NCI-H446 treated with DMSO at 0.1 percent for 48 hours (cell line): Measurements from ENCODE around the gene PSTPIP2.
"Not testable (repeated sequence)": the region's sequence is repeated elsewhere in the genome, so short reads cannot be mapped to it uniquely, and the experiment has no call there.

Experiments used
- DNase-seq: peaks from one replicate; lab custom pipeline; 2025; lab: John Stamatoyannopoulos, UW

Gene PSTPIP2, protein sequence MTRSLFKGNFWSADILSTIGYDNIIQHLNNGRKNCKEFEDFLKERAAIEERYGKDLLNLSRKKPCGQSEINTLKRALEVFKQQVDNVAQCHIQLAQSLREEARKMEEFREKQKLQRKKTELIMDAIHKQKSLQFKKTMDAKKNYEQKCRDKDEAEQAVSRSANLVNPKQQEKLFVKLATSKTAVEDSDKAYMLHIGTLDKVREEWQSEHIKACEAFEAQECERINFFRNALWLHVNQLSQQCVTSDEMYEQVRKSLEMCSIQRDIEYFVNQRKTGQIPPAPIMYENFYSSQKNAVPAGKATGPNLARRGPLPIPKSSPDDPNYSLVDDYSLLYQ

DNA sequence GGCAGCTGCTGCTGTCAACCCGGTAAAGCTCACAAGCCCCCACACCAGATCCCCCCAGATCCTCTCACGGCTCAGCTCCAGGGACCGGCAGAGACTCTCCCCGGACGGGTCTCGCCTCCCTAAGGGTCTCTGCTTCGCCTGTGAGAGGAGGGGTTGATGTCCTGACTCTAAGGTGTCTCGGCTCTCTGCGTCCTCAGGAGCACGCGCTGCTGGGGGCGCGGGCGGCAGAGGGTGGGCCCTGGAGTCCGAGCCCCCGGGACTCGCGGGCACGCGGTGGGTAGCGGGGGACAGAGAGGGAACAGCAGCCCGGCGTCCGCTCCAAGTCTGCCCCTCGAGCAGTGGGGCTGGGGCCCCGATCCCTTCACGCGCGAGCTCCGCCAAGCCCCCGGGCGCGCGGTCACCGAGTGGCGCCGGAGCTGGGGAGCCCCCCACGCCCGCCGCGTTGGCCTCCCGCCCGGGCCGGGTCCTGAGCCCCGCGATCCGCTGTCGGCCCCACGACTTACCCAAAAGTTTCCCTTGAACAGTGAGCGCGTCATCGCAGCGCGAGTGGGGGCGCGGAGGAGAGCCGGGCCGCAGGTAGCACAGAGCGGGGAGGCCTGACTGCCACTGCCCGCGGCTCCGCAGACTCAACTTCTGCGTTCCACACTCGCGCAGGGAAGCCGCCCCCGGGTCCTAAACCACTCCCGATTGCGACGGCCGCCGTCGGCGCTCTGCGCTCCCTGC is at the start of gene PSTPIP2:
Gene PSTPIP2 (minus strand): TSS at position 608 of the 723 bp plus-strand sequence. CDS start 72 bp downstream, at position 536.
- no peak for DNase-seq

DNA sequence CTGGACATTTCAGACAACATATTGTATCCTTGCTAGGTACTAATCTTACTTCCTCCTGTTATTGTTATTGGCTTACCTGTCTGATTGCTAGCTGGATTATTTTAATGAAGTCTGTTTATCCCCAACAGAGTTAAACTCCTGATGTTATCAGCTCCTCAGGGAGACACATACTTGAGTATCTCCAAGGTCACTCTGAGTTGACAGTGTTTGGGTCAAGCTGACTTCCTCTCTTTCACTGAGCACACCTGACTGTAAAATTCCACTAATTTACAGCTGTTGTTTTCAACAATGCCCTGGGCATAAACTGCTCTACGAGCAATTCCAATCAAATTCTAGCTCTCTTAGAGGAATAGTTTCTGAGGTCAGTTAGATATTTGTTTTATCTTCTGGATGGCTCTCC is 41.7 kb upstream of the PSTPIP2 start:
- no peak for DNase-seq

DNA sequence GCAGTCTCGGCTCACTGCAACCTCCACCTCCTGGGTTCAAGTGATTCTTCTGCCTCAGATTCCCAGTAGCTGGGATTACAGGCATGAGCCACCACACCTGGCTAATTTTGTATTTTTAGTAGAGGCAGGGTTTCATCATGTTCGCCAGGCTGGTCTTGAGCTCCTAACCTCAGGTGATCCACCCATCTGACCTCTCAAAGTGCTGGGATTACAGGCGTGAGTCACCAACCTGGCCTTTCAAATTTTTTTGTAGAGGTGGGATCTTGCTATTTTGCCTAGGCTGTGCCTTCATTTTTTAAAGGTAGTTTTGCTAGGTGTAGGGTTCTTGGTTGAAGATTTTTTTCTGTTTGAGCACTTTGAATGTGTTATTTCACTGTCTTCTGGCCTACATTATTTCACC is 38.3 kb upstream of the PSTPIP2 start:
- DNase-seq, result no peak

DNA sequence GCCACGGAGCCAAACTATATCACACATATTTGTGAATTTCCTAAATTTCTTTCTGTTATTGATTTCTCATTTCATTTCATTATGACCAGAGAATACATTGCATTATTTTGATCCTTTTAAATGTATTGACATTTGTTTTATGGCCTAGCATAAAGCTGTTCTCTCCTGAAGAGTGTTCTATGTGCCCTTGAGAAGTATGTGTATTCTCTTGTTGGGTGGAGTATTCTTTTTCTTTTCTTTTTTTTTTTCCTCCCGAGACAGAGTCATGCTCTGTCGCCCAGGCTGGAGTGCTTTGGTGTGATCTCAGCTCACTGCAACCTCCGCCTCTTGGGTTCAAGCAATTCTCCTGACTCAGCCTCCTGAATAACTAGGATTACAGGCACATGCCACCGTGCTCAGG is 37.3 kb upstream of the PSTPIP2 start:
- no peak for DNase-seq

DNA sequence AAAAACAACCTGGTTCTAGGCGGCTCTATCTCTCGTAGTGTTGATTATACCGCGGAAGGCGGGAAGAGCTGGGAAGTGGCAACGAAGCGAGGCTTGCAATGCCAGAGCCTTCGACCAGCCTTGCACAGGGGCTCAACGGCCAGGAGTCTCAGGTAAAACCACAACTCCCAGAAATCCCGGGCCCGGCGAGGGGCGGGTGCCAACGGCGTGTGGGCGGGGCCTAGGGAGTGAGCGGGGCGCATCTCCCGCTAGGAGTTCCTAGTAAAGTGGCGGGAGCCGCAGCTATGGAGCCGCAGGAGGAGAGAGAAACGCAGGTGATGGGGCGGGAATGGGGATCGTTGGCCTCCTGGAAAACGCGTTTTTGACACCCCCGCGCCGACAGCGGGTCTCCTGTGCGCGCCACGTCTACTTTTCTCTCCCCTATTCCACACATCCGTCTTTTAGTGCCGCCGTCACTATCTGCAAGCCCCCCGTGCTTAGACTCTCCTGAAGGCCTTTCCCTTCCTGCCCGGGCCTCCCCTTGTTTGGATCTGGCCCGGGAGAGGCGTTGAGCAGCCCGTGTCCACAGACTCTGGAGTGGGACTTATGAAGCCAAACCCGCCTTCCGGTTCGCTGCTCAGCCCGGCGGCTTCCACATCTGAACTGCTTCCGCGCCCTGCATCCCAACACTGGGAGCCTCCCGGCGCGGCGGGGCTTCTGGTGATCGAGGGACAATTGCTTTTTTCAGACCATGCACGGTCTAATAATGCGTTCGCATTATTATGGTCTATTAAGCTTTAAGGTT is 32.3 kb upstream of the PSTPIP2 start, which contains the start of gene HAUS1:
Gene HAUS1 (plus strand): TSS at position 258 of the 784 bp plus-strand sequence. CDS start 27 bp downstream, at position 285.
- peak; percentile 85 for DNase-seq

DNA sequence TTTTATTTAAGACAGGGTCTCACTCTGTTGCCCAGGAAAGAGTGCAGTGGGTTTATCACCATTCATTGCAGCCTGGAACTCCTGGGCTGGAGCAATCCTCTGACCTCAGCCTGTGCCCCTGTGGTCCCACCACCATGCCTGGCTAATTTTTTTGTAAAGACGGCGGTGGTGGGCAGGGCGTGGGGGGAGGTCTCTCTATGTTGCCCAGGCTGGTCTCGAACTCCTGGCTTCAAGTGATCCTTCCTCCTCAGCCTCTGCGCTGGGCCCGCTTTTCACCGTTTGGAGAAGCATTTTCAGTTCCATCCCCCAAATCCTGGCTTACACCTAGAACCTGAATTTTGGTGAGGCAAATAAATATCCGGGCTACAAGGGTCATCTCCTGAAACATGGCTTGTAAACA is 27.4 kb upstream of the PSTPIP2 start:
- no peak for DNase-seq

DNA sequence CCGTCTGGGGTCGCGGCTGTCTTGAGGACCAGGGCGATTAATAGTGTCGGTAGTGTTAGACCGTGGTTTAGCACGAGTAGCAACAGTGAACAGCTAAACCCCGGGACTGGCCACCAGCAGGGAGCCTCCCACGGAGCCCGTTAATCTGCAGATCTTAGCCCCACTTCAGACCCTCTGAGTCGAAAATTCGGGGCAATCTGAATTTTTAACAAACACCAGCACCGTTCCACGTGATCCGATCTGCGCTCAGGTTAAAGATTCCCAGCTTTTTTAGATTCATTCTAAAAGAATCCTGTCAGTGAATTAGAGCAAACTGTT is 26.5 kb upstream of the PSTPIP2 start:
- DNase-seq, result no peak

DNA sequence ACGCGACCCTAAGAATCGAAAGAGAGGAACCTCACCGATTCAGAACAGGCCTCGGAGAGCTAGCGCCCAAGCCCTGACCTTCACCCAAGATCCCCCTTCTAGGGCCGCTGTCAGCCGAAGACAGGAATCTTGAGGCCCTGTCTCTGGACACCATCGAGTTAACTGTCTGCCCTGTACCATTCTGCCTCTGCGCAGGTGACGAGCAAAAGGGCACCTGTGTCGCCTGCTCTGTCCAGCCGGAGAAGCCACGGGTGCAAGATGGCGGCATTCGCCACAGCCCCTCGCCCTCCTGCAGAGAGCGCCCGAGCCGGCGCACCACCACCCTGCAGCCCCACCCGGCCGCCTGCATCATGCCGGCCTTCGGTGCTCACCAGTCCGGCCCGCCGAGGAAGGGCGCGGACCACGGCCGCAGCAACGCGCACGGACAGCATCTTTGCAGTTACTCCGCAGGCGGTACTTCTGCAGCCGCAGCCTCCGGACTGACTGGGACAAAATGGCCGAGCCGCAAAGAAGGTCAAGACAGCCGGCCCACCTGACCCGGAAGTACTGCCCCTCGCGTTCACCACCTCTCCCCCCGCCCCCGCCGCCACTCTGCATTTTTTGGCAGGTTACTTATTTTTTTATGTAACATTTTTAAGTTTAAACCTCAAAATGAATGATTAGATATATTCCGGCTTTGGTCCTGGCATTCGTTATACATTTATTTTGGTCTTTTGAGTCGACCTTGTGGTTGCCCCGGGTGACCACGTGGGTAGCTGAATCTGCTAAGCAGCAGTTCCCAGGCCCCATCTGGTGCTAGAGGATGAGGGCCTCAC is 25.9 kb upstream of the PSTPIP2 start, which contains the start of gene ATP5F1A:
Gene ATP5F1A (minus strand): TSS at position 496 of the 815 bp plus-strand sequence. CDS start 65 bp downstream, at position 431.
- peak; percentile 76 for DNase-seq

DNA sequence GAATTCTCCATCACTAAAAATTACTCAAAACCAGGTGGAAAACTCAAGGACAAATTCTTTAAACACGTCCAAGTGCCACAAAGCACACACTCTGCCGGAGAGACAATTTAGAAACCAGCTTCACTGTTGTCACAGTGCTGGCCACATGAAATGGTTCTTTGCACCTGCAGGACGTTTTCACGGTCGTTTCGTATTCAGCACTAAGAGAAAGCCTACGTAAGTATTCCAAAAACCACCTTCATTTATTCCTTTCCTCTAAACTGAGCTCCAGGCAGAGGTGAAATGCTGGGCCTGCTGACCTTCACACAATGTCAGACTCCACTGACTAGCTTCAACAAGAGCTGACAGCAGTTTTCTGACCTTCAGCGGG is 25.4 kb upstream of the PSTPIP2 start:
- no peak for DNase-seq

DNA sequence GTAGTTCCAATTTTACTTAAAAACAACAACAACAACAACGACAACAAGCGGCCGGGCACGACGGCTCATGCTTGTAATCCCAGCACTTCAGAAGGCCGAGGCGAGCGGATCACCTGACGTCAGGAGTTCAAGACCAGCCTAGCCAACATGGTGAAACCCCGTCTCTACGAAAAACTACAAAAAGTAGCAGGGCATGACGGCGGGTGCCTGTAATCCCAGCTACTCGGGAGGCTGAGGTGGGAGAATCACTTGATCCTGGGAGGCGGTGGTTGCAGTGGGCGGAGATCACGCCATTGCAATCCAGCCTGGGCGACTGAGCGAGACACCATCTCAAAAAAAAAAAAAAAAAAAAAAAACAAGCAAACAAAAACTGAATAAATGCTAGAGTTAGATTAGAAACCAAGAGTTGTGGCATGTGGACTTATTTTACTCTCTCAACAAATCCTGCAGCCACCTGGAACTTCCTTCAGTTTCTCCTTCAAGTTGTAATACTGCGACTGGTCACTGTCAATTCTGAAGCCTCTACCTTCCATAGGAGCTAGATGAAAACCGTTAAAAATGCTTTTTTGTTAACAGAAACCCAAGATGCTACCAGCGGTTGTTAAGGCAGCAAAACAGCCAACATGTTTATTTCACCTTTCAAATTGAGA is 24.7 kb upstream of the PSTPIP2 start:
- DNase-seq, result no peak

DNA sequence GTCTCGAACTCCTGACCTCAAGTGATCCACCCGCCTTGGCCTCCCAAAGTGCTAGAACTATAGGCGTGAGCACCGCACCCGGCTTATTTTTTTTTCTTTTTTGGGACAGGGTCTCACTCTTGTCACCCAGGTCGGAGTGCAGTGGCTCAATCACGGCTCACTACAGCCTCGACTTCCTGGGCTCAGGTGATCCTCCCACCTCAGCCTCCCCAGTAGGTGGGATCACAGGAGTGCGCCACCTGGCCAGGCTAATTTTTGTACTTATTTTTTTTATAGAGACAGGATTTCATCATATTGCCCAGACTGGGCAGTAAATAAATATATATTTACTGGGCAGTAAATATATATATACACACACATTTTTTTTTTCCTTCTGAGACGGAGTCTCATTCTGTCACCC is 23.5 kb upstream of the PSTPIP2 start:
- no peak for DNase-seq

DNA sequence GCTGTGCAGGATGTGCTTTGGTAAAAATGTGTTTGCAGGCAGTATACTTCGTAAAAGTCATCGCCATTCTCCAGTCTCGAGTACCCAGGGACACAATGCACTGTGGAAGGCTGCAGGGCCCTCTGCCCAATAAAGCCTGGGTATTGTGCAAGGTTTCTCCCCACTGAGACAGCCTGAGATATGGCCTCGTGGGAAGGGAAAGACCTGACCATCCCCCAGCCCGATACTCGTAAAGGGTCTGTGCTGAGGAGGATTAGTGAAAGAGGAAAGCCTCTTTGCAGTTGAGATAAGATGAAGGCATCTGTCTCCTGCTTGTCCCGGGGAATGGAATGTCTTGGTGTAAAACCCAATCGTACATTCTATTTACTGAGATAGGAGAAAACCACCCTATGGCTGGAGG is 16.4 kb upstream of the PSTPIP2 start:
- DNase-seq, result not testable (repeated sequence)

DNA sequence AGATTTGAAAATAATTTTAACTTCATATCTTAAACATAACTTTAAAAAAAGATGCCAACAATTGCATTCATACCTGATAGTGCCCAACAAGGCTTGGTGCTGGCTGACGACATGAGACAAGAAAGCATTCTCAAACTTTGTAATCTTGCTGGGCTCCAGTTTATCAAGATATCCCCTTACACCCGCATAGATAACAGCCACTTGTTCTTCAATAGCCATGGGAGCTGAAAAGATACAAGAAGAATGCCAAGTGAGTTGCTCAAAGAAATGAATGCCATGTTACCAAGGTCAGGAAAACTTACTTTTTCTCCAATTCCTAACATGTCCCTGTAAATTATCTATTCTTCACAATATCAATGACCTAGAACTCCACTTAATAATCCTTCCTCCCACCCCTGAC is 12.4 kb upstream of the PSTPIP2 start:
- DNase-seq, result no peak

DNA sequence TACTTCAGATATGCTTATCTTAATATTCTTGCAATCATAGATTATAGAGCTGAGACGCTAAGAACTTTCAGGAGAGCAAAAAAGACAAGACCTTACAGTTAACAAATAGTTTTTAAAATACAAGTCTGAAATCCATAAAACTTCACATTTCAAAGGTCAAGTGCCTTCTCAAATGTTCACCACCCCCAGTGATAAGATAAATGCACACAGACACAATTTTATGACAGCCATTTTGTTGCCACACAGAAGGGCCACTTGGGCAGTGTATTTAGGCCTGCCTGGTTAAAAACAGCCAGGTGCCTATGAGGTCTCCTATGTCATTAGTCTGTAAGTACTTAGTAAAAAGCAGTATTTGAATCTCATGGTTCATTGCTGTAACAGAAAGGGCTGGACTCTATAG is 8.1 kb upstream of the PSTPIP2 start:
- no peak for DNase-seq

DNA sequence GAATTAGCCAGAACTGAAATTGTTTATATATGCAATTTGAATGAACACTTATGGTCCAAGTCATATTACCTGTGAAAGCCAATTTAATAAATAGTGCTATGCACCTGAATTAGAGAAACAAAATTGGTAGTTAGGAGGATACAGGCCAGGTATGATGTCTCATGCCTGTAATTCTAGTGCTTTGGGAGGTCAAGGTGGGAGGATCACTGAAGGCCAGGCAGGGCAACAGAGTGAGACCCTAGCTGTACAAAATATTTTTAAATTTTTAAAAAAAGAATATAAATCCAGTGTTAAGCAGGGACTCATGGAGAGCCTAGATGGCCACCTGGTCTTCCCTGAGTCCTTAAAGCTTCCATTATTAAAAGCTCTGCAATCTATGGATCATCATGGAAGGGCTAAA is 7.3 kb upstream of the PSTPIP2 start:
- DNase-seq, result no peak

DNA sequence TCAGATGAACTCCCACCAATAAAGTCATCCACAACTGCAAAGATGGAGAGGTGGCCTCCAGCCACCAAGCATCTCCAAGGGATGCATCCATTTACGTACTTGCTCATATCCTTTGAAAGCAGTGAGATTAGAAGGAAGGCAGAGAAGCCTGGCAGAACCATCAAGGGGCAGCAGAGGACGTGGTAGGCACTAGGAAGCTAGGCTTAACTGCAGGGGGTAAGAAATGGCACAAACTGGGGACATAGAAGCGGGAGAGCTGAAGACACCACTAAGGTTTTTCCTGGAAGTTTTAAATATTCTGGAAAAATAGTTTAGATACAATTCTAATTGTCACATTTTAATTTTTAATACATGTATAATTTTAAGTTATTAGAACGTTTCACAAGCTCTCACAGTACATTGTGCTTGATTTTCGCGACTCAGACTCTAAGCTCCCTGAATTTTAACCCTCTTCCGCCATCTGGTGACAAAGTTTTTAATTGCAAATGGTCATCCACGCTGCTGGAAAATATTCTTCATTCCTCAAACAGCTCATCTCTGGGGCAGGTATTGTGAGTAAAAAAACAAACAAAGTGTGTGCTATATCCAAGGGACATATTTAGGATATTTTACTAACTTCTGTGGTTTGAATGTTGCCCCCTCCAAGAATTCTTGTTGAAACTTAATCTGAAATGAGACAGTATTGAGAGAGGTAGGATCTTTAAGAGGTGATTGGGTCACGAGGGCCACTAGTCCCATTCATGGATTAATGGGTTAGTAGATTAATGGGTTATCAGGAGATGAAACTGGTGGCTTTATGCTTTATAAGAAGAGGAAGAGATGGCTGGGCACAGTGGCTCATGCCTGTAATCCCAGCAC is 1.6 kb upstream of the PSTPIP2 start:
- peak; percentile 7 for DNase-seq

DNA sequence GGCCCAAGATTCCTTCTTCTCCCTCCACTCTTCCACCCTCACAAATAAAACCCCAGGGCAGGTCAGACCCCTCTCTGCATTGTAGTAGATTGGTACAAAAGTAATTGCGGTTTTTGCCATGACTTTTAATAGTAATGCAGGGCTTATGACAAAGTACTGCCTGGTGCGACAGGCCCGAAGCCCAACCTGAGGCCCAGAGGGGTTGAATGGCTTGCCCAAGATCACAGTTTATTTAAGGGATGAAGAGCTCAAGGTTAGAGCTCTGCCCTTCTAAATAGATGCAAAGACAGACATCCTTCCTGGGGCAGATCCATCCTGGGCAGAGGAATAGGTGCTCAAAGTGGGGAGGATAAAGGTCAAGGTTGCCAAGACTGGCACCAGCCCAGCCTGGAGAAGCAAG is 899 bp upstream of the PSTPIP2 start:
- DNase-seq, result no peak

DNA sequence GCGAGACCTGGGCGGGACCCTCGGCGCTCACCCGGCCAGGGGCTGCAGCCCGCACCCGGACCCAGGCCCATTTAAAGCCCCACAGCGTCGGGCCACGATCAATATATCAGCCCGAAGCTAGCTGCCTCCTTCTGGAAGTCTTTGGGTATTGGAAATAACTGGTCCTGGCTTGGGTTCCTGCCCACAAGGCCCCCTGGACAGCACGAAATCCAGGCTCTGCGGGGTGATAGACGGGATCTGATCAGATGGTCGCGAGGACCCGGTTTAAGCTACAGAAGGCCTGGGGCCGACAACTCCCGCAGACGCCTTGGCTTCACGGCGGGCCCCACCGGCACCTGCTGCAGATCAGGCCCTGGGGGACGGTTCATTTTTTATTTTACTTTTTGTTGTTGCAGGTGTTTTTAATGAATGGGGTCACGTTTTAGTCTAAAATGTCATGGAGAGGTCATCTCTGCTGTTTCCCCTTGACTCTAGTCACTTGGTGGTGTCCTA is 362 bp upstream of the PSTPIP2 start:
- DNase-seq, result no peak

DNA sequence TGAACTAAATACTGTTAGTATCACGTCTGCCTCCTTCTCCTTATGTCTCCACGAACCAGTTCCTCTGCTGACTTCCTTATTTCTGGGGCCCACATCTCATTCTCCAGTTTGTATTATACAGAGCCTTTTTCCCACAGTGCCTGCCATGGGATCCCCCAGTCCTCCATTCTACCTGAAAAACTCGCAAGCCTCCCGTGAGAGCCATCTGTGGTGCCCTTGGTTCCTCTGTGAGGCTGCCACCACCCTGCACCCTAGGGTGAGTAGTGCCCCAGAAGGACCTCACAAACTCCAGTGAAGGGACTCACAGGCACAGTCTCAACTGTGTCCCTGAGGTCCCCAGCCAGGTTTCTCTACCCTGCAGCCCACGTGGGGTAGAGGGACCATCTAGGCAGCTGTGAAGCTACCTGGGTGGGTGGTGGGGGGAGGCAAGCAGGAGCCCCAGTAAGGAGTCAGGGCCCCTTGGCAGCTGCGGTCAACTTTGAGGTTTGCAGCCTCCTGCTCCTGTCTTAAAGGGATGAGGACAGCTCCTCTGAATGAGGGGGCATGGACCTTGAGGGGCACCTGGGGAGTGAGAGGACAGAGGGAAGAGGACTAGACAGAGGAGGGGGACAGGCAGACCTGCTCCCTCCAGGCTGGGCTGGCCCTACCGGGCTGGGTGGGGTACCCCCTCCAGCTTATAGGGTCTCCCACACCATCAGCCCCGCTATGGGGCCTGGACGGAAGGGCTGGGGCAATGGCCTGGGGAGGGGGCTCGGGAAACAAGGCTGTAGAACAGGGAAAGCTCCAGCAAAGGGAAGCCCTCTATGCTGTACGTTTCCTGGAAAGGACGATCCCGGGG is 1.0 kb downstream of the PSTPIP2 start:
- DNase-seq, result no peak
